ENCODE measurements around the gene FBXL13. TPM values are rescaled to one million over a fixed set of nuclear protein-coding genes. Genes with fewer than 3 reads are reported as not detected.

The FBXL13 gene
- total and polyA plus RNA-seq, 2 experiments from 2014 or later = 1.2 to 2.5 TPM

DNA sequence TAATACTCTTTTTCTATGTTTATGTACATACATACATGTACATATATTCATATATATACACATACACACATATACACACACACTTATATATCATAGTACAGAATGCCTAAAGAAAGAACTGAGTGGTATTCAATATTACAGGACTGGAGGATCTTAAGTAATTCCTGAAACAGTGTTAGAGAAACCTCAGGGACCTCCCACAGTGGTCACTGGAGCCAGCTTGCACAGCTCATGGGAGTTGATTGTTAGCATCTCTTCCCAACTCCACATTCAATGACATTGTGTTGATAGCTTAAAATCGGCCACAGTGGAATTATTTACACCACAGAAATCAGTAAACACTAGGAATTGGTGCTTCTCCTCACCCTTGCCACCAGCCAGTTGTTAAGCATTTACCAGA lies 155.8 kb downstream of the FBXL13 start:
- H3K36me3 ChIP-seq (ENCODE audit: insufficient read depth) = no peaks in the 10 kb centered on the region
- H3K79me2 ChIP-seq (replicated peaks; ENCODE audit: insufficient read depth) = no peaks in the 10 kb centered on the region
- H2AFZ ChIP-seq = no peak overlapping the region
- H3K36me3 Mint-ChIP-seq (ENCODE audit: low read depth) = no peaks in the 10 kb centered on the region
- no peaks in the 10 kb centered on the region for H3K27me3 Mint-ChIP-seq (ENCODE audit: insufficient read depth, low read depth, poor library complexity)
- peaks cover 17% of the 10 kb centered on the region for H3K4me1 Mint-ChIP-seq
- no peaks in the 10 kb centered on the region for H3K9me2 ChIP-seq (ENCODE audit: insufficient read depth)
- H3K4me1 ChIP-seq (ENCODE audit: insufficient read depth) = peaks cover 20% of the 10 kb centered on the region
- TF ChIP-seq, protein P1, sequence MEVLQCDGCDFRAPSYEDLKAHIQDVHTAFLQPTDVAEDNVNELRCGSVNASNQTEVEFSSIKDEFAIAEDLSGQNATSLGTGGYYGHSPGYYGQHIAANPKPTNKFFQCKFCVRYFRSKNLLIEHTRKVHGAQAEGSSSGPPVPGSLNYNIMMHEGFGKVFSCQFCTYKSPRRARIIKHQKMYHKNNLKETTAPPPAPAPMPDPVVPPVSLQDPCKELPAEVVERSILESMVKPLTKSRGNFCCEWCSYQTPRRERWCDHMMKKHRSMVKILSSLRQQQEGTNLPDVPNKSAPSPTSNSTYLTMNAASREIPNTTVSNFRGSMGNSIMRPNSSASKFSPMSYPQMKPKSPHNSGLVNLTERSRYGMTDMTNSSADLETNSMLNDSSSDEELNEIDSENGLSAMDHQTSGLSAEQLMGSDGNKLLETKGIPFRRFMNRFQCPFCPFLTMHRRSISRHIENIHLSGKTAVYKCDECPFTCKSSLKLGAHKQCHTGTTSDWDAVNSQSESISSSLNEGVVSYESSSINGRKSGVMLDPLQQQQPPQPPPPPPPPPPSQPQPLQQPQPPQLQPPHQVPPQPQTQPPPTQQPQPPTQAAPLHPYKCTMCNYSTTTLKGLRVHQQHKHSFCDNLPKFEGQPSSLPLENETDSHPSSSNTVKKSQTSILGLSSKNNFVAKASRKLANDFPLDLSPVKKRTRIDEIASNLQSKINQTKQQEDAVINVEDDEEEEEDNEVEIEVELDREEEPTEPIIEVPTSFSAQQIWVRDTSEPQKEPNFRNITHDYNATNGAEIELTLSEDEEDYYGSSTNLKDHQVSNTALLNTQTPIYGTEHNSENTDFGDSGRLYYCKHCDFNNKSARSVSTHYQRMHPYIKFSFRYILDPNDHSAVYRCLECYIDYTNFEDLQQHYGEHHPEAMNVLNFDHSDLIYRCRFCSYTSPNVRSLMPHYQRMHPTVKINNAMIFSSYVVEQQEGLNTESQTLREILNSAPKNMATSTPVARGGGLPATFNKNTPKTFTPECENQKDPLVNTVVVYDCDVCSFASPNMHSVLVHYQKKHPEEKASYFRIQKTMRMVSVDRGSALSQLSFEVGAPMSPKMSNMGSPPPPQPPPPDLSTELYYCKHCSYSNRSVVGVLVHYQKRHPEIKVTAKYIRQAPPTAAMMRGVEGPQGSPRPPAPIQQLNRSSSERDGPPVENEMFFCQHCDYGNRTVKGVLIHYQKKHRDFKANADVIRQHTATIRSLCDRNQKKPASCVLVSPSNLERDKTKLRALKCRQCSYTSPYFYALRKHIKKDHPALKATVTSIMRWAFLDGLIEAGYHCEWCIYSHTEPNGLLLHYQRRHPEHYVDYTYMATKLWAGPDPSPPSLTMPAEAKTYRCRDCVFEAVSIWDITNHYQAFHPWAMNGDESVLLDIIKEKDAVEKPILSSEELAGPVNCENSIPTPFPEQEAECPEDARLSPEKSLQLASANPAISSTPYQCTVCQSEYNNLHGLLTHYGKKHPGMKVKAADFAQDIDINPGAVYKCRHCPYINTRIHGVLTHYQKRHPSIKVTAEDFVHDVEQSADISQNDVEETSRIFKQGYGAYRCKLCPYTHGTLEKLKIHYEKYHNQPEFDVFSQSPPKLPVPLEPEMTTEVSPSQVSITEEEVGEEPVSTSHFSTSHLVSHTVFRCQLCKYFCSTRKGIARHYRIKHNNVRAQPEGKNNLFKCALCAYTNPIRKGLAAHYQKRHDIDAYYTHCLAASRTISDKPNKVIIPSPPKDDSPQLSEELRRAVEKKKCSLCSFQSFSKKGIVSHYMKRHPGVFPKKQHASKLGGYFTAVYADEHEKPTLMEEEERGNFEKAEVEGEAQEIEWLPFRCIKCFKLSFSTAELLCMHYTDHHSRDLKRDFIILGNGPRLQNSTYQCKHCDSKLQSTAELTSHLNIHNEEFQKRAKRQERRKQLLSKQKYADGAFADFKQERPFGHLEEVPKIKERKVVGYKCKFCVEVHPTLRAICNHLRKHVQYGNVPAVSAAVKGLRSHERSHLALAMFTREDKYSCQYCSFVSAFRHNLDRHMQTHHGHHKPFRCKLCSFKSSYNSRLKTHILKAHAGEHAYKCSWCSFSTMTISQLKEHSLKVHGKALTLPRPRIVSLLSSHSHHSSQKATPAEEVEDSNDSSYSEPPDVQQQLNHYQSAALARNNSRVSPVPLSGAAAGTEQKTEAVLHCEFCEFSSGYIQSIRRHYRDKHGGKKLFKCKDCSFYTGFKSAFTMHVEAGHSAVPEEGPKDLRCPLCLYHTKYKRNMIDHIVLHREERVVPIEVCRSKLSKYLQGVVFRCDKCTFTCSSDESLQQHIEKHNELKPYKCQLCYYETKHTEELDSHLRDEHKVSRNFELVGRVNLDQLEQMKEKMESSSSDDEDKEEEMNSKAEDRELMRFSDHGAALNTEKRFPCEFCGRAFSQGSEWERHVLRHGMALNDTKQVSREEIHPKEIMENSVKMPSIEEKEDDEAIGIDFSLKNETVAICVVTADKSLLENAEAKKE (CRISPR knock-in tag; IDR thresholded peaks at IDR 0.05) = no peak
- TF ChIP-seq EZH2phosphoT487 (IDR thresholded peaks at IDR 0.05; ENCODE audit: unreplicated experiment) = no peak
- TF ChIP-seq, protein P2, sequence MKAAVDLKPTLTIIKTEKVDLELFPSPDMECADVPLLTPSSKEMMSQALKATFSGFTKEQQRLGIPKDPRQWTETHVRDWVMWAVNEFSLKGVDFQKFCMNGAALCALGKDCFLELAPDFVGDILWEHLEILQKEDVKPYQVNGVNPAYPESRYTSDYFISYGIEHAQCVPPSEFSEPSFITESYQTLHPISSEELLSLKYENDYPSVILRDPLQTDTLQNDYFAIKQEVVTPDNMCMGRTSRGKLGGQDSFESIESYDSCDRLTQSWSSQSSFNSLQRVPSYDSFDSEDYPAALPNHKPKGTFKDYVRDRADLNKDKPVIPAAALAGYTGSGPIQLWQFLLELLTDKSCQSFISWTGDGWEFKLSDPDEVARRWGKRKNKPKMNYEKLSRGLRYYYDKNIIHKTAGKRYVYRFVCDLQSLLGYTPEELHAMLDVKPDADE (IDR thresholded peaks at IDR 0.05) = no peak
- no peak for TF ChIP-seq POLR2AphosphoS5 (IDR thresholded peaks at IDR 0.05; ENCODE audit: low read depth)
- H3K27ac Mint-ChIP-seq = no peak overlapping the region
- H3K27ac ChIP-seq (ENCODE audit: low read depth) = no peak overlapping the region
- no peaks in the 10 kb centered on the region for H3K9me3 Mint-ChIP-seq
- no peak overlapping the region for H3K4me3 Mint-ChIP-seq
- DNase-seq (ENCODE audit: low spot score) = no peak
- no peaks in the 10 kb centered on the region for H4K20me1 ChIP-seq (replicated peaks; ENCODE audit: insufficient read depth)
- H3K4me2 ChIP-seq = no peak overlapping the region
- no peak overlapping the region for H3K4me3 ChIP-seq
- no peaks in the 10 kb centered on the region for H3K27me3 ChIP-seq (ENCODE audit: insufficient read depth)
- no peaks in the 10 kb centered on the region for H3F3A ChIP-seq (replicated peaks; ENCODE audit: low read depth)
- no peak for ATAC-seq

Measured in GM23338 (cell line).